H1 (cell line): ENCODE data around the gene CCDC92B. TPM values are rescaled to one million over a fixed set of nuclear protein-coding genes. Genes with fewer than 3 reads are reported as not detected.

Experiments used
- CTCF ChIA-PET: fragments of 300-600 bp; sonication (Branson Sonifier 250); formaldehyde crosslinking; loops from one replicate; lab custom pipeline; 2021; ENCODE audit not compliant: partially characterized antibody; lab: Charles Lee
- POLR2A ChIA-PET: fragments of 300-600 bp; sonication (Branson Sonifier 250); formaldehyde crosslinking; loops from one replicate; lab custom pipeline; 2021; ENCODE audit warnings: inconsistent platforms; ENCODE audit not compliant: partially characterized antibody; lab: Charles Lee
- DNase-seq, 2 experiments: peaks; one replicate each; pipeline versions ENCODE4 v3.0.0 to v3.0.0-alpha.2; 2010 to 2022; ENCODE audit warnings: low spot score in 2 of 2, low read depth in 1 of 2, mixed read lengths in 1 of 2
- FAIRE-seq: peaks from 2 replicates; lab custom pipeline; 2011; peaks lifted over from hg19 to GRCh38; lab: Jason Lieb, UNC
- H2AFZ ChIP-seq: 2 replicates; pipeline ENCODE4 v1.8.1; 2012; ENCODE audit warnings: low read length, inconsistent platforms
- H2AK5ac ChIP-seq: 2 replicates; pipeline ENCODE4 v1.6.1; 2013; ENCODE audit warnings: low read depth, low read length
- H2BK120ac ChIP-seq: replicated peaks from 2 replicates; pipeline ENCODE3; 2013; ENCODE audit warnings: low read depth, low read length, inconsistent platforms
- H2BK12ac ChIP-seq: 2 replicates; pipeline ENCODE4 v1.6.1; 2013; ENCODE audit warnings: low read depth, low read length
- H2BK15ac ChIP-seq: 2 replicates; pipeline ENCODE4 v1.6.1; 2013; ENCODE audit warnings: low read length
- H2BK20ac ChIP-seq: 2 replicates; pipeline ENCODE4 v1.6.1; 2013; ENCODE audit warnings: low read length
- H2BK5ac ChIP-seq: 2 replicates; pipeline ENCODE4 v1.6.1; 2013; ENCODE audit warnings: low read depth, low read length
- H3K14ac ChIP-seq: 2 replicates; pipeline ENCODE4 v1.6.1; 2013; ENCODE audit warnings: inconsistent platforms; ENCODE audit not compliant: insufficient read length
- H3K18ac ChIP-seq: 2 replicates; pipeline ENCODE4 v1.6.1; 2013; ENCODE audit warnings: low read length; ENCODE audit errors: extremely low read depth
- H3K23ac ChIP-seq: 2 replicates; pipeline ENCODE4 v1.6.1; 2013; ENCODE audit warnings: inconsistent platforms; ENCODE audit not compliant: insufficient read length
- H3K23me2 ChIP-seq: 2 replicates; pipeline ENCODE4 v1.6.1; 2013; ENCODE audit warnings: low read depth, low read length
- H3K27ac ChIP-seq: 2 replicates; pipeline ENCODE4 v1.6.1; 2011; ENCODE audit warnings: low read depth, low read length, inconsistent platforms
- H3K27me3 ChIP-seq, 4 experiments: replicated peaks in 1 of 4; 1 replicate in 1 of 4; 2 replicates in 3 of 4; pipeline versions ENCODE4 v1.6.1 to v1.8.1; 2011 to 2013; ENCODE audit warnings: low read length in 3 of 4, mild to moderate bottlenecking in 3 of 4, inconsistent platforms in 2 of 4, mixed read lengths in 2 of 4, moderate library complexity in 1 of 4; ENCODE audit not compliant: control insufficient read depth in 3 of 4, insufficient read depth in 3 of 4; ENCODE audit errors: extremely low read depth in 1 of 4
- H3K36me3 ChIP-seq, 4 experiments: 2 replicates each; pipeline versions ENCODE4 v1.6.1 to v1.8.1; 2011 to 2013; ENCODE audit warnings: mild to moderate bottlenecking in 4 of 4, low read length in 3 of 4, moderate library complexity in 2 of 4, control low read depth in 1 of 4, inconsistent platforms in 1 of 4; ENCODE audit not compliant: insufficient read depth in 4 of 4, control insufficient read depth in 2 of 4
- H3K4ac ChIP-seq: replicated peaks from 2 replicates; pipeline ENCODE3; 2013; ENCODE audit warnings: low read length, low read depth, mixed read lengths, inconsistent platforms; ENCODE audit not compliant: insufficient read length
- H3K4me1 ChIP-seq, 4 experiments: replicated peaks in 1 of 4; 1 replicate in 1 of 4; 2 replicates in 3 of 4; pipeline versions ENCODE4 v1.6.1 to v1.8.1; 2011 to 2013; ENCODE audit warnings: low read length in 3 of 4, inconsistent platforms in 2 of 4, mixed read lengths in 1 of 4; ENCODE audit not compliant: insufficient read depth in 4 of 4, control insufficient read depth in 3 of 4
- H3K4me2 ChIP-seq, 2 experiments: 2 replicates each; pipeline versions ENCODE4 v1.6.1 to v1.8.1; 2011 to 2013; ENCODE audit warnings: low read depth in 2 of 2, low read length in 2 of 2, control low read depth in 1 of 2, inconsistent platforms in 1 of 2, mild to moderate bottlenecking in 1 of 2; ENCODE audit not compliant: insufficient read depth in 1 of 2
- H3K4me3 ChIP-seq, 4 experiments: fragments of 200-600, 300-600 bp in 1 of 4; sonication (generic), shearing (Covaris generic), sonication (Bioruptor Twin) in 1 of 4; 2 replicates each; pipeline versions ENCODE4 v1.5.1 to v1.8.1; 2011 to 2016; ENCODE audit warnings: low read length in 4 of 4, low read depth in 3 of 4, control low read depth in 2 of 4, inconsistent platforms in 2 of 4, mild to moderate bottlenecking in 2 of 4, mixed read lengths in 1 of 4, moderate library complexity in 1 of 4; ENCODE audit not compliant: insufficient read depth in 2 of 4; ENCODE audit errors: extremely low read depth in 1 of 4
- H3K56ac ChIP-seq: replicated peaks from 2 replicates; pipeline ENCODE3; 2013; ENCODE audit warnings: low read depth, mild to moderate bottlenecking, mixed read lengths, low read length, inconsistent platforms; ENCODE audit not compliant: insufficient read length
- H3K79me1 ChIP-seq: 2 replicates; pipeline ENCODE4 v1.6.1; 2013; ENCODE audit warnings: low read depth, low read length, control low read depth
- H3K79me2 ChIP-seq, 2 experiments: 2 replicates each; pipeline versions ENCODE4 v1.6.1 to v1.8.1; 2012 to 2013; ENCODE audit warnings: low read length in 2 of 2, mild to moderate bottlenecking in 2 of 2, inconsistent platforms in 1 of 2; ENCODE audit not compliant: insufficient read depth in 2 of 2, control insufficient read depth in 1 of 2
- H3K9ac ChIP-seq, 4 experiments: replicated peaks in 1 of 4; 1 replicate in 1 of 4; 2 replicates in 3 of 4; pipeline versions ENCODE4 v1.6.1 to v1.8.1; 2011 to 2013; ENCODE audit warnings: low read depth in 3 of 4, low read length in 3 of 4, control low read depth in 2 of 4, mild to moderate bottlenecking in 2 of 4, moderate library complexity in 2 of 4, inconsistent platforms in 1 of 4; ENCODE audit errors: extremely low read depth in 1 of 4
- H3K9me3 ChIP-seq, 2 experiments: 2 replicates each; pipeline versions ENCODE4 v1.6.1 to v1.8.1; 2012 to 2013; ENCODE audit warnings: mild to moderate bottlenecking in 2 of 2, moderate library complexity in 2 of 2, control low read depth in 1 of 2, inconsistent platforms in 1 of 2, low read depth in 1 of 2, low read length in 1 of 2, mixed read lengths in 1 of 2; ENCODE audit not compliant: insufficient read depth in 2 of 2
- H4K20me1 ChIP-seq, 2 experiments: replicated peaks in 1 of 2; 2 replicates each; pipeline versions ENCODE3 to v1.8.1; 2011 to 2013; ENCODE audit warnings: inconsistent platforms in 2 of 2, low read length in 2 of 2, mild to moderate bottlenecking in 1 of 2; ENCODE audit not compliant: insufficient read depth in 2 of 2, control insufficient read depth in 1 of 2
- H4K5ac ChIP-seq: 2 replicates; pipeline ENCODE4 v1.6.1; 2013; ENCODE audit warnings: low read length, low read depth, mixed read lengths, inconsistent platforms; ENCODE audit not compliant: insufficient read length
- H4K8ac ChIP-seq: 2 replicates; pipeline ENCODE4 v1.8.0; 2013; ENCODE audit warnings: mild to moderate bottlenecking, moderate library complexity, low read length, inconsistent platforms; ENCODE audit not compliant: insufficient read depth; ENCODE audit errors: extremely low read depth
- H4K91ac ChIP-seq: replicated peaks from 2 replicates; pipeline ENCODE3; 2013; ENCODE audit warnings: low read length, mixed read lengths, inconsistent platforms; ENCODE audit not compliant: insufficient read length
- CHD1 ChIP-seq: IDR thresholded peaks from 2 replicates; pipeline ENCODE4 v1.6.1; 2012; ENCODE audit warnings: low read depth, low read length, improper control_type of control experiment
- WGBS, 2 experiments: shearing (Covaris generic) in 1 of 2; methylation state at CpG; one replicate each; pipeline versions ENCODE4 v1.1.6 to v1.1.7; 2013 to 2015; ENCODE audit warnings: low lambda C conversion rate in 2 of 2, mixed read lengths in 2 of 2, inconsistent platforms in 1 of 2, low coverage in 1 of 2, missing lambda C conversion rate in 1 of 2; ENCODE audit not compliant: insufficient replicate concordance in 2 of 2, insufficient coverage in 1 of 2, insufficient read length in 1 of 2; ENCODE audit errors: extremely low coverage in 1 of 2, missing lambda C conversion rate in 1 of 2; 5-methylcytosine and 5-hydroxymethylcytosine counted together
- polyA plus RNA-seq, 7 experiments: library from polyadenylated mRNA; depleted of rRNA in 3 of 7; stranded (reverse) in 5 of 7; unstranded in 2 of 7; fragments of >200 nt in 5 of 7; fragments of 200-250 nt in 2 of 7; gene quantifications; 1 replicate in 5 of 7; 2 replicates in 1 of 7; 4 replicates in 1 of 7; pipeline versions ENCODE4 v1.2.1 to v1.2.3, GENCODE V29; 2011 to 2013; ENCODE audit warnings: missing spikeins in 2 of 7, mixed read lengths in 2 of 7
- total RNA-seq: library from RNA; stranded (reverse); fragmentation: NEBNext Ultra II Directional; extraction: Animal tissue kit (Norgen Biotek cat#: 25700); gene quantifications from 2 replicates; pipeline ENCODE4 v1.2.1, GENCODE V29; 2021

CCDC92B gene
- total and polyA plus RNA-seq, 2 of the 8 experiments (the other 6 are each of a cell fraction or from before 2014, with no cell fraction given): 5.5 to 12.1 TPM

GRCh38 chr17:2687074-2687418 is 62.4 kb downstream of the CCDC92B start:
- Histone ChIP-seq H3K27me3 (no peaks in the 10 kb centered on the region), H3K79me1 (no peaks in the 10 kb centered on the region; the same call in 1 of the 2 replicates), H3K56ac (no peak overlapping the region), H4K91ac (no peak overlapping the region), H3K9ac (no peak overlapping the region), H3K23me2 (no peaks in the 10 kb centered on the region), H3K4me3 (no peak overlapping the region), H2BK15ac (no peak overlapping the region), H2AK5ac (no peak overlapping the region; the same call in 1 of the 2 replicates), H3K9me3 (no peaks in the 10 kb centered on the region), H4K8ac (peak overlapping the region; percentile 22; the same call in 1 of the 2 replicates), H3K4me2 (no peak overlapping the region), H3K4ac (no peak overlapping the region), H3K4me1 (peaks cover 0 to 7% (median 0%) of the 10 kb centered on the region in 4 experiments; a peak in 2 of 7 replicates), H2AFZ (no peak overlapping the region), H3K79me2 (no peaks in the 10 kb centered on the region), H2BK120ac (no peak overlapping the region), H2BK5ac (0 out of 2 replicates have a peak overlapping the region, but pooled peaks have one; percentile 28), H3K27ac (no peak overlapping the region), H3K23ac (no peak overlapping the region), H3K36me3 (peaks cover 0 to 16% (median 7%) of the 10 kb centered on the region in 4 experiments; a peak in 4 of 8 replicates), H2BK12ac (no peak overlapping the region), H3K18ac (no peak overlapping the region), H3K14ac (no peak overlapping the region), H2BK20ac (no peak overlapping the region), H4K20me1 (peaks cover 0 to 6% of the 10 kb centered on the region in 2 experiments), H4K5ac (no peak overlapping the region)
- FAIRE-seq (no peak), DNase-seq (no peak)
- POLR2A ChIA-PET: interaction anchor here (0.9 to 3.4 kb wide), 15 partner anchors 8 to 76 kb away, joined by 3 to 16 read pairs (median 4); no protein-coding TSS in a partner anchor
- WGBS, 2 experiments: 95% methylated on average over 6 of the region's 6 CpGs; no CpG with 5 or more reads in 1 of the 2 experiments
- CTCF ChIA-PET: interaction anchor here (0.7 to 4.3 kb wide), 9 partner anchors 9 to 353 kb away, joined by 3 to 30 read pairs (median 3); no protein-coding TSS in a partner anchor
- TF ChIP-seq CHD1: no peak
